Endothelial cell of umbilical vein (primary cell): ENCODE data around the gene LRRC27. TPM values are rescaled to one million over a fixed set of nuclear protein-coding genes. Genes with fewer than 3 reads are reported as not detected.

Experiments
- BruUV-seq: library from RNA; stranded (reverse); fragments of 400-500 nt; replicated peaks from 2 replicates; lab custom pipeline; 2021; lab: Mats Ljungman, UMichigan
- CTCF ChIA-PET: fragments of 300-600, 350-600 bp; sonication (Branson Sonifier 250); formaldehyde crosslinking; loops from one replicate; lab custom pipeline; 2021; ENCODE audit warnings: antibody characterized with exemption, inconsistent platforms; lab: Charles Lee
- POLR2A ChIA-PET: fragments of 300-600, 350-600 bp; sonication (Branson Sonifier 250); formaldehyde crosslinking; loops from one replicate; lab custom pipeline; 2021; ENCODE audit warnings: antibody characterized with exemption, inconsistent platforms; lab: Charles Lee
- DNase-seq: peaks from one replicate; pipeline ENCODE4 v3.0.0-alpha.2; 2011; ENCODE audit warnings: low read depth, low spot score
- FAIRE-seq: peaks from 2 replicates; lab custom pipeline; 2011; peaks lifted over from hg19 to GRCh38; lab: Jason Lieb, UNC
- H2AFZ ChIP-seq: 2 replicates; pipeline ENCODE4 v1.6.0; 2012; ENCODE audit warnings: low read depth, low read length, control low read depth, inconsistent platforms
- H3K27ac ChIP-seq: 2 replicates; pipeline ENCODE4 v1.5.1; 2011; ENCODE audit warnings: low read depth, mild to moderate bottlenecking, control low read depth, low read length, moderate library complexity; ENCODE audit not compliant: insufficient read depth
- H3K27me3 ChIP-seq, 2 experiments: 2 replicates each; pipeline versions ENCODE4 v1.6.0 to v1.6.1; 2011; ENCODE audit warnings: low read length in 2 of 2, mixed read lengths in 1 of 2; ENCODE audit not compliant: control insufficient read depth in 2 of 2, insufficient read depth in 2 of 2
- H3K36me3 ChIP-seq, 2 experiments: 2 replicates in 1 of 2; 3 replicates in 1 of 2; pipeline ENCODE4 v1.5.1; 2011; ENCODE audit warnings: low read length in 2 of 2, mild to moderate bottlenecking in 1 of 2, moderate library complexity in 1 of 2; ENCODE audit not compliant: control insufficient read depth in 2 of 2, insufficient read depth in 2 of 2; ENCODE audit errors: extremely low read depth in 1 of 2
- H3K4me1 ChIP-seq: 3 replicates; pipeline ENCODE4 v1.5.1; 2011; ENCODE audit warnings: mild to moderate bottlenecking, low read length; ENCODE audit not compliant: control insufficient read depth, insufficient read depth; ENCODE audit errors: extremely low read depth
- H3K4me2 ChIP-seq: 2 replicates; pipeline ENCODE4 v1.6.1; 2011; ENCODE audit warnings: low read length, control low read depth, mixed read lengths; ENCODE audit not compliant: insufficient read depth
- H3K4me3 ChIP-seq, 3 experiments: fragments of 200-600 bp in 1 of 3; sonication (generic), shearing (Covaris generic) in 1 of 3; replicated peaks in 1 of 3; 2 replicates each; pipeline ENCODE4 v1.5.1; 2011 to 2016; ENCODE audit warnings: control low read depth in 3 of 3, low read length in 3 of 3, mild to moderate bottlenecking in 2 of 3, inconsistent platforms in 1 of 3, low read depth in 1 of 3, moderate library complexity in 1 of 3; ENCODE audit not compliant: insufficient read depth in 1 of 3
- H3K79me2 ChIP-seq: 2 replicates; pipeline ENCODE4 v1.6.0; 2012; ENCODE audit warnings: low read length, inconsistent platforms; ENCODE audit not compliant: control insufficient read depth, insufficient read depth
- H3K9ac ChIP-seq: replicated peaks from 2 replicates; pipeline ENCODE3; 2011; ENCODE audit warnings: low read length, control low read depth; ENCODE audit not compliant: insufficient read depth; ENCODE audit errors: extremely low read depth
- H3K9me1 ChIP-seq: replicated peaks from 3 replicates; pipeline ENCODE4 v1.6.0; 2011; ENCODE audit warnings: mild to moderate bottlenecking, low read length; ENCODE audit not compliant: control insufficient read depth, insufficient read depth; ENCODE audit errors: extremely low read depth
- H3K9me3 ChIP-seq: replicated peaks from 2 replicates; pipeline ENCODE4 v1.5.1; 2012; ENCODE audit warnings: low read length, inconsistent platforms; ENCODE audit not compliant: control insufficient read depth, insufficient read depth
- H4K20me1 ChIP-seq: replicated peaks from 2 replicates; pipeline ENCODE3; 2011; ENCODE audit warnings: mild to moderate bottlenecking, low read length; ENCODE audit not compliant: control insufficient read depth, insufficient read depth; ENCODE audit errors: extremely low read depth
- EZH2 ChIP-seq: IDR thresholded peaks from 2 replicates; pipeline ENCODE4 v1.6.1; 2012; ENCODE audit warnings: borderline replicate concordance, low read depth, mild to moderate bottlenecking, moderate library complexity, low read length, inconsistent platforms; ENCODE audit not compliant: severe bottlenecking
- FOS ChIP-seq: IDR thresholded peaks from 2 replicates; pipeline ENCODE4 v1.6.1; 2011; ENCODE audit warnings: mild to moderate bottlenecking, low read length, moderate library complexity, borderline replicate concordance; ENCODE audit not compliant: insufficient read depth
- GATA2 ChIP-seq: IDR thresholded peaks from 2 replicates; pipeline ENCODE4 v1.7.0; 2011; ENCODE audit warnings: low read depth, mild to moderate bottlenecking, moderate library complexity, mixed read lengths, low read length; ENCODE audit not compliant: insufficient read length, insufficient read depth
- JUN ChIP-seq: IDR thresholded peaks from 2 replicates; pipeline ENCODE4 v1.6.1; 2011; ENCODE audit warnings: borderline replicate concordance, low read depth; ENCODE audit not compliant: insufficient read length, insufficient read depth
- MYC ChIP-seq: IDR thresholded peaks from one replicate; pipeline ENCODE4 v1.6.1; 2011; ENCODE audit warnings: mild to moderate bottlenecking, low read depth, low read length
- POLR2A ChIP-seq: IDR thresholded peaks from 2 replicates; pipeline ENCODE4 v1.6.1; 2012; ENCODE audit warnings: low read depth, mild to moderate bottlenecking, control low read depth, low read length
- POLR2AphosphoS5 ChIP-seq: IDR thresholded peaks from 2 replicates; pipeline ENCODE4 v1.6.1; 2012; ENCODE audit warnings: low read depth, mild to moderate bottlenecking, control low read depth, low read length, moderate library complexity; ENCODE audit not compliant: insufficient read depth
- dilution Hi-C: fragments of 300-500 bp; cut with MboI; formaldehyde crosslinking; loops from one replicate; pipeline ENCODE4 v1.15.0; 2019; ENCODE audit warnings: low sequenced_read_pairs; ENCODE audit not compliant: extremely low pct_ligation_motif_present
- intact Hi-C: fragments of 100-400 bp; cut with micrococcal nuclease; formaldehyde crosslinking; loops from one replicate; pipeline ENCODE4 v1.10.0; 2022
- polyA plus RNA-seq, 4 experiments: library from polyadenylated mRNA; depleted of rRNA in 3 of 4; stranded (reverse) in 3 of 4; unstranded in 1 of 4; fragments of >200 nt; gene quantifications; 2 replicates each; pipeline versions ENCODE4 v1.2.1 to v1.2.3, GENCODE V29; 2011 to 2012; ENCODE audit warnings: missing spikeins in 1 of 4
- total RNA-seq: library from RNA; stranded (reverse); gene quantifications from 2 replicates; pipeline ENCODE4 v1.2.3, GENCODE V29; 2021
- TF ChIP-seq, protein P1 (sequence below): IDR thresholded peaks from 2 replicates; pipeline ENCODE4 v1.6.1; 2011; ENCODE audit not compliant: insufficient read depth, insufficient read length
- TF ChIP-seq, protein P2 (sequence below), 2 donors: IDR thresholded peaks; 1 replicate in 1 of 2; 2 replicates in 1 of 2; pipeline ENCODE4 v1.5.1; 2011; ENCODE audit warnings: low read length in 2 of 2, mild to moderate bottlenecking in 2 of 2, moderate library complexity in 2 of 2, control low read depth in 1 of 2, inconsistent platforms in 1 of 2, low read depth in 1 of 2; ENCODE audit not compliant: insufficient read depth in 1 of 2; ENCODE audit errors: extremely low read depth in 1 of 2

LRRC27 gene
- total and polyA plus RNA-seq, 2 donors (not counting 3 experiments of a cell fraction or from before 2014, with no cell fraction given) = 8.3 to 13.6 TPM

DNA sequence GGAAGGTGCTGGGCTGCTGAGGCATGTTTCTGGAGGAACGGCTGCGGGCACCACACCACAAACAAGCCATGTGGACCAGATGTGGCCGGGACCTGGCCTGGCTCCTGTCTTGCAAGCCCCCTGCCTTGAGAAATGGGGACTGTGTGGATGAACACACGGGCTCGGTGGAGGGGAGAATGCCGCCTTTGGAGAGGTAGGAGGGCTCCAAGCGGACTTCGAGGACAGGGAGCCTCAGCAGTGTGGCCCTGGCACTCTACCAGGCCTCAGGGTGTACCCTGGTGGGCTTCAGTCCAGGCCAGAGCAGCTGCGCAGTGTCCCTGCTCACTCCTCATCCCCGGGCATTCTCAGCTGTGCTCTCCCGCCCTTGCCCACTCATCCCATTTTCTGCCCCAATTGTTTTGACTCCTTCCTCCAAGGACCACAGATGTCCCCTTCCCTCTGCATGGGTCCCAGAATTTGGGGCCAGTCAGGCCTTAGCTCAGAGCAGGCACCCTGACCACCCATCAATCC, 96.5 kb downstream of the LRRC27 start:
- dilution Hi-C loops (no loop called here), intact Hi-C loops (no loop called here)
- Histone ChIP-seq H3K9me3 (no peaks in the 10 kb centered on the region), H3K4me2 (no peak overlapping the region), H3K4me3 (no peak overlapping the region), H3K9ac (no peak overlapping the region), H2AFZ (no peak overlapping the region), H3K27me3 (no peaks in the 10 kb centered on the region), H3K9me1 (no peaks in the 10 kb centered on the region), H3K4me1 (no peaks in the 10 kb centered on the region), H4K20me1 (no peaks in the 10 kb centered on the region), H3K27ac (no peak overlapping the region), H3K79me2 (no peaks in the 10 kb centered on the region), H3K36me3 (no peaks in the 10 kb centered on the region)
- TF ChIP-seq GATA2 (no peak), POLR2AphosphoS5 (no peak), FOS (no peak), EZH2 (no peak), MYC (no peak), JUN (no peak), POLR2A (no peak)
- TF ChIP-seq, protein P1, sequence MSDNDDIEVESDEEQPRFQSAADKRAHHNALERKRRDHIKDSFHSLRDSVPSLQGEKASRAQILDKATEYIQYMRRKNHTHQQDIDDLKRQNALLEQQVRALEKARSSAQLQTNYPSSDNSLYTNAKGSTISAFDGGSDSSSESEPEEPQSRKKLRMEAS = no peak
- TF ChIP-seq, protein P2, sequence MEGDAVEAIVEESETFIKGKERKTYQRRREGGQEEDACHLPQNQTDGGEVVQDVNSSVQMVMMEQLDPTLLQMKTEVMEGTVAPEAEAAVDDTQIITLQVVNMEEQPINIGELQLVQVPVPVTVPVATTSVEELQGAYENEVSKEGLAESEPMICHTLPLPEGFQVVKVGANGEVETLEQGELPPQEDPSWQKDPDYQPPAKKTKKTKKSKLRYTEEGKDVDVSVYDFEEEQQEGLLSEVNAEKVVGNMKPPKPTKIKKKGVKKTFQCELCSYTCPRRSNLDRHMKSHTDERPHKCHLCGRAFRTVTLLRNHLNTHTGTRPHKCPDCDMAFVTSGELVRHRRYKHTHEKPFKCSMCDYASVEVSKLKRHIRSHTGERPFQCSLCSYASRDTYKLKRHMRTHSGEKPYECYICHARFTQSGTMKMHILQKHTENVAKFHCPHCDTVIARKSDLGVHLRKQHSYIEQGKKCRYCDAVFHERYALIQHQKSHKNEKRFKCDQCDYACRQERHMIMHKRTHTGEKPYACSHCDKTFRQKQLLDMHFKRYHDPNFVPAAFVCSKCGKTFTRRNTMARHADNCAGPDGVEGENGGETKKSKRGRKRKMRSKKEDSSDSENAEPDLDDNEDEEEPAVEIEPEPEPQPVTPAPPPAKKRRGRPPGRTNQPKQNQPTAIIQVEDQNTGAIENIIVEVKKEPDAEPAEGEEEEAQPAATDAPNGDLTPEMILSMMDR (IDR thresholded peaks at IDR 0.05; ENCODE audit: extremely low read depth in 1 of 2, insufficient read depth in 1 of 2, low read depth in 1 of 2, low read length in 2 of 2) = no peak
- CTCF ChIA-PET = no interaction called here
- POLR2A ChIA-PET = no interaction called here
- FAIRE-seq (no peak), DNase-seq (no peak)
- no TSS peak for BruUV-seq

Other genes with a start within 250 kb of the LRRC27 start
- gene DPYSL4, start 145.2 kb upstream of the LRRC27 start, total RNA-seq = 32.9 and 60.0 TPM in 2 replicates
- 27.1 and 35.0 TPM in 2 replicates for gene DPYSL4, start 145.2 kb upstream of the LRRC27 start, polyA plus RNA-seq
- 9.5 and 14.1 TPM in 2 replicates for gene STK32C, start 24.2 kb upstream of the LRRC27 start, total RNA-seq
- 4.4 and 5.4 TPM in 2 replicates for gene STK32C, start 24.2 kb upstream of the LRRC27 start, polyA plus RNA-seq
- gene PWWP2B, start 65.0 kb downstream of the LRRC27 start, total RNA-seq = 10.5 and 11.8 TPM in 2 replicates
- gene PWWP2B, start 65.0 kb downstream of the LRRC27 start, polyA plus RNA-seq = 4.6 and 5.5 TPM in 2 replicates
- 33.2 and 35.9 TPM in 2 replicates for gene INPP5A, start 205.6 kb downstream of the LRRC27 start, total RNA-seq
- gene INPP5A, start 205.6 kb downstream of the LRRC27 start, polyA plus RNA-seq = 21.2 and 22.9 TPM in 2 replicates